ENCODE data around the gene RPL29. TPM values are rescaled to one million over a fixed set of nuclear protein-coding genes. Genes with fewer than 3 reads are reported as not detected.
A peak's percentile ranks its signal among the peaks of the same experiment; 100 is the strongest.

RPL29 gene
- total RNA-seq, 1 donor from 2014 or later: 1,884 TPM

GRCh38 chr3:51966922-51967383 lies 28.7 kb downstream of the RPL29 start:
- intact Hi-C loops (cut with micrococcal nuclease): loop anchor here (1.0 kb wide), 1 partner anchor 11 kb away; no protein-coding TSS in a partner anchor
- H3K4me1 Mint-ChIP-seq: peaks cover 15% of the 10 kb centered on the region
- peak; percentile 39 for DNase-seq
- no peak for TF ChIP-seq CTCF (IDR thresholded peaks at IDR 0.05)
- CTCF ChIA-PET: interaction anchor here (1.4 kb wide), 1 partner anchor 24 kb away, joined by 3 read pairs; the partner anchor contains the start of gene PARP3
- peak; percentile 70 for ATAC-seq (ENCODE audit: low read depth)
- H3K9me3 Mint-ChIP-seq: no peaks in the 10 kb centered on the region
- H3K4me3 Mint-ChIP-seq: peak overlapping the region; percentile 77
- no peak overlapping the region for H3K27ac Mint-ChIP-seq
- POLR2A ChIA-PET: interaction anchor here (0.6 to 2.4 kb wide), 6 partner anchors 8 to 583 kb away, joined by 3 to 7 read pairs (median 4); partner anchors contain the start of genes ABHD14A, ACY1, PARP3 and RPL29
- H3K36me3 Mint-ChIP-seq (ENCODE audit: low read depth): peaks cover 1% of the 10 kb centered on the region
- peaks cover 5% of the 10 kb centered on the region for H3K27me3 Mint-ChIP-seq

GRCh38 chr3:51966486-51966885 lies 29.2 kb downstream of the RPL29 start:
- ATAC-seq (ENCODE audit: low read depth): no peak
- no peak overlapping the region for H3K27ac Mint-ChIP-seq
- TF ChIP-seq CTCF (IDR thresholded peaks at IDR 0.05): no peak
- intact Hi-C loops (cut with micrococcal nuclease): no loop called here
- peaks cover 15% of the 10 kb centered on the region for H3K4me1 Mint-ChIP-seq
- no peak for DNase-seq
- peaks cover 1% of the 10 kb centered on the region for H3K36me3 Mint-ChIP-seq (ENCODE audit: low read depth)
- POLR2A ChIA-PET: interaction anchor here (0.6 to 1.8 kb wide), 4 partner anchors 8 to 582 kb away, joined by 3 to 6 read pairs (median 4); partner anchors contain the start of genes ABHD14A, ACY1 and RRP9
- H3K27me3 Mint-ChIP-seq: peaks cover 5% of the 10 kb centered on the region
- CTCF ChIA-PET: no interaction called here
- H3K4me3 Mint-ChIP-seq: peak overlapping the region; percentile 77
- no peaks in the 10 kb centered on the region for H3K9me3 Mint-ChIP-seq

- CTCF ChIA-PET: interaction anchor here (0.7 kb wide), 1 partner anchor 9 kb away, joined by 3 read pairs; the partner anchor contains the start of gene ABHD14A
- Mint-ChIP-seq H3K27me3 (peaks cover 5% of the 10 kb centered on the region), H3K4me3 (no peak overlapping the region), H3K36me3 (ENCODE audit: low read depth) (peaks cover 1% of the 10 kb centered on the region), H3K9me3 (no peaks in the 10 kb centered on the region), H3K4me1 (peaks cover 15% of the 10 kb centered on the region), H3K27ac (no peak overlapping the region)
- no peak for TF ChIP-seq CTCF (IDR thresholded peaks at IDR 0.05)
- ATAC-seq (ENCODE audit: low read depth) (no peak), DNase-seq (no peak)
- POLR2A ChIA-PET: no interaction called here
- intact Hi-C loops (cut with micrococcal nuclease): no loop called here
Measured at GRCh38 chr3:51966016-51966415, 29.7 kb downstream of the RPL29 start.

DNA sequence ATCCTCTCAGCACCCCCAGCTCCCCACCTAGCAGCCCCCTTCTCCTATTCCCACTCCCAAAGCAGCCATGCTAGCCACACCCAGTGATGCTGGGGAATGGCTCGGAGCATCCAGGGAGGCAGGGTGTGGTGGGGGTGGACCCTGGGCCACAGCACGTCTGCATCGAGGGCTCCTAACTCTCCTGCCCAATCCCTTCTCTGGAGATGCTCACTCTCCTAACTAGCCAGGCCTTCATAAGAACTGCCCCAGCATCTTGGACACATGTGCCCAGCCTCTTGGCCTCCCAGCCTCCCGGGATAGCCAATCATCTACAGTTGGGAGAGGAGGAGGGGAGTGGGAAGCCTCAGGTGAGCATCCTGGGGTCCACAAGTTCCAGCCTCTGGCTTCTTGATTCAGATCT lies 31.2 kb downstream of the RPL29 start:
- Mint-ChIP-seq H3K9me3 (no peaks in the 10 kb centered on the region), H3K4me1 (peaks cover 15% of the 10 kb centered on the region), H3K27ac (no peak overlapping the region), H3K27me3 (peaks cover 5% of the 10 kb centered on the region), H3K36me3 (ENCODE audit: low read depth) (peaks cover 1% of the 10 kb centered on the region), H3K4me3 (no peak overlapping the region)
- ATAC-seq (ENCODE audit: low read depth): no peak
- intact Hi-C loops (cut with micrococcal nuclease): no loop called here
- DNase-seq: no peak
- TF ChIP-seq CTCF (IDR thresholded peaks at IDR 0.05): no peak
- CTCF ChIA-PET: no interaction called here
- POLR2A ChIA-PET: no interaction called here

DNA sequence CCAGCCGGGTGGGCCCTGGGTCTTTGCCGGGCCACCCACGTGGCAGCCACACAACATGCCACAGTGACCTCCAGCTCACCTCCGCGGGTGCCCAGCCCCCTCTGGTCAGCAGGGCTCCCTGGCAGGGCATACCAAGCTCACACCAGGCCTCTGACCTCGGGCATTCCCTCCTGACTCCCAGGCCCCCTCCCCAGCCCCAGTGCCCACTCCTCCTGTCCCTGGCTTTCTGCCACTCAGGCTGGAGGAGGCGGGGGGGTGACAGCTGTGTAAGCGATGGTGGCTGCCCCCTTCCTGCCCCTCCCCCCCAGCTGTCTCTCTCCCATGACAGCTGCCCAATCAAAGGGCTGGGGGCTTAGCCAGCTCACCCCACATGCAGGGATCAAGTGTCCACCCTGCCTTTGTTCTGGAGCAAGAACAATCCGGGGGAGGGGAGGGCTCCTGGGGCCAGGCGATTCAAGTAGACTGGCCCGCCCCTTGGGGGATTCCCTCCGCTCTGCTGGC lies 31.7 kb downstream of the RPL29 start:
- peaks cover 5% of the 10 kb centered on the region for H3K27me3 Mint-ChIP-seq
- H3K4me1 Mint-ChIP-seq: peaks cover 13% of the 10 kb centered on the region
- no peak overlapping the region for H3K27ac Mint-ChIP-seq
- CTCF ChIA-PET: no interaction called here
- TF ChIP-seq CTCF (IDR thresholded peaks at IDR 0.05): no peak
- intact Hi-C loops (cut with micrococcal nuclease): no loop called here
- no peak for ATAC-seq (ENCODE audit: low read depth)
- no peak for DNase-seq
- POLR2A ChIA-PET: interaction anchor here (0.6 kb wide), 1 partner anchor 371 kb away, joined by 6 read pairs; no protein-coding TSS in a partner anchor
- H3K4me3 Mint-ChIP-seq: no peak overlapping the region
- H3K36me3 Mint-ChIP-seq (ENCODE audit: low read depth): no peaks in the 10 kb centered on the region
- no peaks in the 10 kb centered on the region for H3K9me3 Mint-ChIP-seq

Data from activated B cell treated with CpG ODN at 0.5 μM for 24 hours (primary cell).